AML-193 (cell line): ENCODE data around the gene UNC93B1.

ENCODE experiments used
- DNase-seq, 2 experiments: peaks; one replicate each; lab custom pipeline; 2025; lab: John Stamatoyannopoulos, UW

Gene UNC93B1

DNA sequence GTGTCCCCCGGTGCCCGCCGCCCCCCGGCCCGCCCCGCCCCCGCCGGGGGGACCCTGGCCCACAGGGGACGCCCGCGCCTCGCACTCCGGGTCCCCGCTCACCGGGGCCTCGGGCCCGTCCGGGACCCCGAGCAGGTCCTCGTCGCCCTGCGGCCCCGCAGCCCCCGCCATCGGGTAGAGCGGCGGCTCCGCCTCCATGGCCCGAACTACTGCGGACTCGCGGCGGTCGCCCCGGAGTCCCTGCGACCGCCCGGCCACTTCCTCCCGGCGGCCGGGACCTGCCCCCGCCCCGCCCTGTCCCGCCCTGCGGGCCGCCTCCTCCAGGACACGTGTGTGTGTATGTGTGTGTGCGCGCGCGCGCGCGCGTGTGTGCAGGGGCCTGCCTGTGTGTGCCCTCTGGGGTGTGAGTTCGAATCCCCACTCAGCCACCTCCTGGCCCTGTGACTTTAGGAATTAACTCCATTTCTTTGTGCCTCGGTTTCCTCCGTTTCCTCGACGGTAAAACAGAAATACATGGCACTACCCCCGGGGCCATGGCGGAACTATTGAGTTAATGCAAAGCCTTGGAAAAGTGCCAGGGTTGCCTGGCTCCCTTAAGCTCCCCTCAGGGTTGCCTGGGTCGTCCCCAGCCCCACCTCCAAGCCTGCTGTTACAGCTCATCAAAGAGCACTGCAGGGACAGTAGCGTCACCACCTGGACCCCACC, at the start of gene UNC93B1:
Gene UNC93B1, minus strand, starts transcription at position 252 of the 705 bp plus-strand sequence. Its CDS starts 54 bp downstream, at position 198.
- DNase-seq: peak; percentile 70 to 76

GRCh38 chr11:68053117-68053516, 49.2 kb upstream of the UNC93B1 start:
- no peak for DNase-seq

DNA sequence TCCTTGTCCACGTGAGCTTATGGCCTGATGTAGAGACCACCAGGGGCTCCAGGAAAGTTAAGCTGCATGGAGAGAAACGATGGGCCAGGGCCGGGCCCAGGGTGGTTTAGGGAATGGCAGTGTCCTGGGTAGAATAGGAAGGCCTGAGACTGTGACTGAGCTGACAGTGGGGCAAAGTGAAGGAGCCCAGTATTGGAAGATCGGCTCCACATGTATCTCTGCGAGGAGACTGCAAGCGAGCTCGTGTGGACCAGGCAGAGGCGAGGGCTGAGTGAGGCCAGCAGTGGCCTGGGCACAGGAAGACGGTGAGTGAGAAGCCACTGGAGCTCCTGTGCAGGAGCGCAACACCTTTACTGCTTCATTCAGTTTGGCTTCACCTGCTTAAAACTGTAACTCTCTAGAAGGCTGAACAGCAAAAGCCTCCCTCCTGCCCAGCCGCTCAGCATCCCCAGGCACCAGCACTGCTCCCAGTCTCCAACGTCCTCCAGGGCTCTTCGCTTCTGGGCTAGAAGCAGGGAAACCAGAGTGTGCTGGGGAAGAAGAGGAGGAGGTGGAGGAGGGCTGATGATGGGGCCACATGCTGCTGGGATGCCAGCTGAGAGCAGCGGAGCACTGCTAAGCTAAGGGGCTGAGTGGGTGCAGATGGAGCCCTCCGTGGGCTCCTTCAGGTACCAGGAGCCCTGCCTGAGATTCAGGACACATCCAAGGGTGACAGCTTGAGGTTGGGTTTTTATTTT, 48.4 kb upstream of the UNC93B1 start:
- no peak for DNase-seq

GRCh38 chr11:68051191-68052136, 47.6 kb upstream of the UNC93B1 start:
- no peak for DNase-seq

DNA sequence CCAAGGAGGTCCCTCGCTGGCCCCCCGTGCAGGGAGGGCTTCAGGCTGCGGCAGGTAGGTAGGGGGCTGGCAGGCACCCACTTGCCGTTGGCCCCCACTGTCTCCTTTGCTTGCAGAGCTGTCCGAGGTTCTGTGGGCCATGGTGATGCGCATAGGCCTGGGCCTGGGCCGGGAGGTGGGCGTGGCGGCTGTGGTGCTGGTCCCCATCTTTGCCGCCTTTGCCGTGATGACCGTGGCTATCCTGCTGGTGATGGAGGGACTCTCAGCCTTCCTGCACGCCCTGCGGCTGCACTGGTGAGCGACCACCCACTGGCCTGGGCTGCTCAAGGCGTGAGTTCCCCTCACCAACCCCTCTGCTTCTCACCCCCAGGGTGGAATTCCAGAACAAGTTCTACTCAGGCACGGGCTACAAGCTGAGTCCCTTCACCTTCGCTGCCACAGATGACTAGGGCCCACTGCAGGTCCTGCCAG, 46.5 kb upstream of the UNC93B1 start:
- no peak for DNase-seq

- no peak for DNase-seq
Observed at GRCh38 chr11:68049509-68050370, 45.8 kb upstream of the UNC93B1 start.

DNA sequence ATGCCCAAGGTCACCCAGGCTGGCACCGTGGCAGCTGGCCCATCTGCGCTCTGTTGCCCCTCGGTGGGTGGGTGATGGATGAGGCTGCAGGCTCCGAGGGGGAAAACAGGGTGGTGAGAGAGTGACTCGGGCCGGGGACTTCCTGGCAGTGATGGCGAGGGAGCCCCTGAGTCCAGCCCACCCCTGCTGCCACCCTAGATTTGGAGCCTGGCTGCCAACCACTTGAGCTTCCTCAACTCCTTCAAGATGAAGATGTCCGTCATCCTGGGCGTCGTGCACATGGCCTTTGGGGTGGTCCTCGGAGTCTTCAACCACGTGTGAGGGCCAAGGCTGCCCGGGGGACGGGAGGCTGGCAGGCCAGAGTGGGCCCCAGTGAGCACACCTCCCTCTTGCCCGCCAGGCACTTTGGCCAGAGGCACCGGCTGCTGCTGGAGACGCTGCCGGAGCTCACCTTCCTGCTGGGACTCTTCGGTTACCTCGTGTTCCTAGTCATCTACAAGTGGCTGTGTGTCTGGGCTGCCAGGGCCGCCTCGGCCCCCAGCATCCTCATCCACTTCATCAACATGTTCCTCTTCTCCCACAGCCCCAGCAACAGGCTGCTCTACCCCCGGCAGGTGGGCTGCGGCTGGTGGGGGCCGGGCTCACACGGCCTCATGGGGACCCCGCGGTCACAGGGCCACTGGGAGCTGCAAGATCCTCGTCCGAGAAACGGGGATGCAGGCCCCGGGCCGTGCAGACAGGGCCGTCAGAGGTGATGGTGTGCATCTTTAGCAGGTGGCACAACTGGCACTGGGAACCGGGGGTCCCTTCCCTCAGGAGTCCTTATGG, 45.0 kb upstream of the UNC93B1 start:
- no peak for DNase-seq

GRCh38 chr11:68047437-68048290, 43.8 kb upstream of the UNC93B1 start:
- no peak for DNase-seq

GRCh38 chr11:68044898-68045351, 41.0 kb upstream of the UNC93B1 start:
- no peak for DNase-seq

DNA sequence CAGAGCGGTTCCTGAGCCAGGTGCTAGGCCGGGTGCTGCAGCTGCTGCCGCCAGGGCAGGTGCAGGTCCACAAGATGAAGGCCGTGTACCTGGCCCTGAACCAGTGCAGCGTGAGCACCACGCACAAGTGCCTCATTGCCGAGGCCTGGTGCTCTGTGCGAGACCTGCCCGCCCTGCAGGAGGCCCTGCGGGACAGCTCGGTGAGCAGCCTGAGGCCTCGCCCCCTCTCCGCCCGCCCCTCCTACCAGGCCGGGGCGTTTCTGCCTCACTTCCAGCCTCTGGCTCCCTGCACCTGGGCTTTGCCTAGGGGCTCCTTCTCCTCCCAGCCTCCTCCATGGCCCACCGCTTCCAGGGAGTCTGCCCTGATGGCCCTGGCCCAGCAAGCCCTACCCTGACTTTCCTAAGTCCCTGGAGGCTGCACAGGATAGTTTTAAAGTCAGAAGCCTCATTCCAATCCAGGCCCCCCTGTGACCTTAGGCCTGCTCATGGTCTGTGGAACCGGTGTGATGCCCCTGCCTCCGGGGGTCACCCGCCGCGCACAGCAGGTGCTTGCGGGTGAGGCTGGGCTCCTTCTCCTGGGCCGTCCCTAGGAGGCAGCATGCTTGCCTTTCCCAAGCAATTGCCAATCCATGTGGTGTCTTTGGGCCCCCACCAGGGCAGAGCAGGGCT, 40.4 kb upstream of the UNC93B1 start:
- DNase-seq: no peak

GRCh38 chr11:68043349-68044144, 39.6 kb upstream of the UNC93B1 start:
- no peak for DNase-seq

DNA sequence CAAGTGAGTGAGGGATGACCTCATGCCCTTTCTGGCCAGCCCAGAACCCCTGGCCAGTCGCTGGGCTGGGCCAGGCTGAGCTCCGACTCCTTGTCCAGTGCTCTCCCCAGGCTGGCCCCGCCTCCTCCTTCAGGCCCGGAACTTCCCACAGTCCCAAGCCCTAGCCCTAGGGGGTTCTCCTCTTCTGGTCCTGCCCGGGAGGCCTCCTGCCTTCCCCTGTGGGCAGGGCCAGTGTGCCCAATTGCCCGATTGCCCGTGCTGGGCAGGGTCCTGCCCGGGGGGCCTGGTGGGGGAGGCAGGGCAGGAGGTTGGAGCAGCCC, 39.1 kb upstream of the UNC93B1 start:
- DNase-seq: no peak

DNA sequence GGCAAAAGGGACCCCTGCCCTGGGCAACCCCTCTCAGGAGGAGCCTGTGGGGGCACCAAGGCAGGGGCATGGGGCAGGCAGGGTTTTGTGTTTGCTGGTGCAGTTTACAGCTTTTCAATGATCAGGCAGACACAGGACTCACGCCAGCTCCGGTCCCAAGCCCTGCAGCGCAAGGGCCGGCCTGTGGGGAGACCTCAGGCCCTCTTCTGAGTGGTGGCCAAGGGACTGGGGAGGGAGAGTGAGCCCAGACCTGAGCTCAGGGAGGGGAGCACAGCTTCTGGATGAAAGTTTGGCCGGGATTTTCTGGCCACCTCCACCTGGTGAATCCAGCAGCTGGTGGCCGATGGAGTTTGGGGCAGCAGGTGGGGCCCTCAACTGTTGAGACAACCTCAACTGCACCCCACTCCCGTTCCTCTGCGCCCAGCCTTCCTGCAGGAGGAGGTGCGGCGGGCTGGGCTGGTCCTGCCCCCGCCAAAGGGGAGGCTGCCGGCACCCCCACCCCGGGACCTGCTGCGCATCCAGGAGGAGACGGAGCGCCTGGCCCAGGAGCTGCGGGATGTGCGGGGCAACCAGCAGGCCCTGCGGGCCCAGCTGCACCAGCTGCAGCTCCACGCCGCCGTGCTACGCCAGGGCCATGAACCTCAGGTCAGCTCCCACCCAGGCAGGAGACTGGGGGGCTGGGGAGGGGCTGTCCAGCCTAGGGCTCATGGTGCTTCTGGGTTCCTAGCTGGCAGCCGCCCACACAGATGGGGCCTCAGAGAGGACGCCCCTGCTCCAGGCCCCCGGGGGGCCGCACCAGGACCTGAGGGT, 38.5 kb upstream of the UNC93B1 start:
- DNase-seq: no peak

GRCh38 chr11:68041617-68042218, 37.8 kb upstream of the UNC93B1 start:
- DNase-seq: no peak

GRCh38 chr11:68040957-68041591, 37.2 kb upstream of the UNC93B1 start:
- DNase-seq: no peak
